GM19324 (cell line): ENCODE data around the gene BRD9.
"Not testable (repeated sequence)": the region's sequence is repeated elsewhere in the genome, so short reads cannot be mapped to it uniquely, and the experiment has no call there.

Source experiments
- ATAC-seq: cut with Tn5 transposase; IDR thresholded peaks from one replicate; pipeline ENCODE4 v1.9.1; 2021; ENCODE audit warnings: mild to moderate bottlenecking, moderate library complexity; ENCODE audit not compliant: unreplicated experiment, low FRiP score

The BRD9 gene

GRCh38 chr5:881551-881935 is 11.1 kb downstream of the BRD9 start:
- no peak for ATAC-seq

GRCh38 chr5:880816-881550 is 11.6 kb downstream of the BRD9 start:
- ATAC-seq: no peak

- ATAC-seq: not testable (repeated sequence)
Measured at GRCh38 chr5:878677-879076, 13.9 kb downstream of the BRD9 start.

GRCh38 chr5:878125-878524 is 14.5 kb downstream of the BRD9 start:
- no peak for ATAC-seq

GRCh38 chr5:876398-877365 is 15.9 kb downstream of the BRD9 start:
- ATAC-seq: no peak

GRCh38 chr5:875931-876330 is 16.7 kb downstream of the BRD9 start:
- no peak for ATAC-seq

GRCh38 chr5:873328-873727 is 19.3 kb downstream of the BRD9 start:
- no peak for ATAC-seq

GRCh38 chr5:872301-872700 is 20.3 kb downstream of the BRD9 start:
- no peak for ATAC-seq

- no peak for ATAC-seq
Measured at GRCh38 chr5:871596-872298, 20.9 kb downstream of the BRD9 start.

GRCh38 chr5:870956-871355 is 21.6 kb downstream of the BRD9 start:
- ATAC-seq: no peak

- no peak for ATAC-seq
Measured at GRCh38 chr5:868428-869135, 24.0 kb downstream of the BRD9 start.

- ATAC-seq: no peak
Measured at GRCh38 chr5:867300-867870, 25.2 kb downstream of the BRD9 start.

GRCh38 chr5:865771-866170 is 26.8 kb downstream of the BRD9 start:
- no peak for ATAC-seq

- no peak for ATAC-seq
Measured at GRCh38 chr5:865168-865521, 27.5 kb downstream of the BRD9 start.

- no peak for ATAC-seq
Measured at GRCh38 chr5:864492-865167, 28.0 kb downstream of the BRD9 start.

GRCh38 chr5:863244-863805 is 29.3 kb downstream of the BRD9 start:
- ATAC-seq: no peak

GRCh38 chr5:862367-863243 is 30.0 kb downstream of the BRD9 start:
- ATAC-seq: no peak
